HG03039 (cell line): ENCODE data around the gene AIP.
"Not testable (repeated sequence)": the region's sequence is repeated elsewhere in the genome, so short reads cannot be mapped to it uniquely, and the experiment has no call there.

ENCODE experiments used
- ATAC-seq: cut with Tn5 transposase; IDR thresholded peaks from one replicate; pipeline ENCODE4 v1.9.1; 2021; ENCODE audit warnings: mild to moderate bottlenecking, moderate library complexity; ENCODE audit not compliant: unreplicated experiment

The AIP gene

DNA sequence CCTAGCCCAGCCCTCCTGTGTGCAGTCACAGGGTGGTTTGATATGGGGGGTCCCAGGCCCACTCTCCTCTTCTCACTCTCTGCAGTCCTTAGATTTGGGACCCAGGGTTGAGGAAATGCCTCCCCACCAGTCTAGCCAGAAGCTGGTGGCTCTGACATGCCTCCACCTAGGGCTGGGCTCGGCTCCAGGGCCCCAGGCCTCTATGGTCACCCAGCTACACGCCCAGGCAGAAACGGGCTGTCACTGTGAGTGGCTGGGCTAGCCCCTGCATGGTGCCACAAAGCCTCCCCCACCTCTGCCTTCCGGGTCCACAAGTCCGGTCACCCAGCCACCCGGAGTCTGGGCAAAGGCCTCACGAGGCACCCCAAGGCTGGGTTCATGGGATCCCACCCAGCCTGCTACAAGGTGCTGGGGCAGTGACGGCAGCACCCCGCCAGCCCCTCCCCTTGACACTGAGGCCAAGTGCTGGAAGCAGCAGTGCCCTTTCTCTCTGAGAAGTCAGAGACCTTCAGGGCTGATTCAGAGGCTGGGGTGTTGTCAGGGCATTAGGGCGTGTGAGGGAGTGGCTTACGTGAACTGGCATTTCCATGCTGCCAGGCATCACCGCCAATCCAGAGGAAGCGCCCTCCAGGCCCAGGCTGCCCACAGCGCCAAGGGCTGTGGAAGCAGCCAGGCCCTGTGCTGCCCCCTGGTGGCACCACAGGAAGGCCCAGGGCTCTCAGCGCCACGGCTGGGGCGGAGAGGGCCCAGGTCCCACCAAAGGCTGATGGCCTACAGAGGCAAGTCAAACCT is 23.0 kb downstream of the AIP start:
- ATAC-seq: no peak

DNA sequence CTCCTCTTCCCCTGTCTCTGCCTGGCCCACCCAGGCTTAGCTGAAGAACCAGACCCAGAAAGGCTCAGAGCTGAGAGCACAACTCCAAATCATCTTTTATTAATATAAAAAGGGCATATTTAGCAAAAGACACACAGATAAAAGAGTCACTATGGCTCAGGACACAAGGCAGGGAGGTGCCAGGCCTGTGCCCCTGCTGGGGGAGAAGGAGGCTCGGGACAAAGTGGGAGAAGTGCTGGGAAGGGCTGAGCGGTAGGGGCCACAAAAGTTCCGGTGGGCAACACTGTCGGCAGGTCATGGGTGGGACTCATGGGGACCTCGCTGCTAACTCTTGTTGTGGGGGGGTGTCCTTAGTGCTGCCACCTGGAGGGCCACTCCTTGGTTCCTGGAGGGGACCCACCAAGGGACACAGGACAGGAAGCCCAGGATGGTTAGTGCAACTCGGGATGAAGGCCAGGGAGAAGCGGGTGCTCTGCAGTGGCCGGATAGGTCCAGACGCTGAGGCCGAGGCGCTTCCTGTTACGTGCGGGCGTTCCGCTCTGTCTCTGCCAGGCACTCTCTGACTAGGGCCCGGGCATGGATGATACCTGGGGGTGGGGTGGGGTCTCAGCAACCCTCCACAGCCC is 23.7 kb downstream of the AIP start:
- ATAC-seq: no peak

DNA sequence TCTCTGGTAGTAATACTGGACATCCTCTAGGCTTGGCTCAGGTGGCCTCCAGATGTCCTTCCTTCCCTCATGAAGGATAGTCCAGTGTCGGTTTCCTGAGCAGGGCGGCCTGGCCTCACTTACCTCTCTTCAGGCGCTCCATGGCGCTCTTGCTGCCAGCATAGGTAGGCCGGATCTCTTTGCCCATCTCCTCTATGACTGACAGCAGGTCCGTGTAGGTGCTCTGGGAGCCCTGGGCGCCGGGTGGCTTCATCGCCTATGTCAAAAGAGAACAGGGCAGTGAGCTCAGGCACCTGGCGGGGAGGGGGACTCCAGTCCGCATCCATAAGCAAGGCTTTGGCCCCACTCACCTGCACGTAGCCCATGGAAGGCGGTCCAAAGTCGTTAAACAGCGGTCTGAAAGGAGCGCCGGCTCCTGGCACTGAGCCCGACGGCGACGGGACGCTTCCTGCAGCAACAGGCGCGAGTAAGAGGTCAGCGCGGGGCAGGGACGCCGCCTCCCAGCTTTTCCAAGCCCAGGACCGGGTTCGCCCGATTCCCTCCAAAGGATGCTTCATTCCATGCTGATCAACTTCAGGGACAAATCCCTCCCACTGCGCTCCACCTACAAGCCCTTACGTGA is 24.5 kb downstream of the AIP start:
- no peak for ATAC-seq

DNA sequence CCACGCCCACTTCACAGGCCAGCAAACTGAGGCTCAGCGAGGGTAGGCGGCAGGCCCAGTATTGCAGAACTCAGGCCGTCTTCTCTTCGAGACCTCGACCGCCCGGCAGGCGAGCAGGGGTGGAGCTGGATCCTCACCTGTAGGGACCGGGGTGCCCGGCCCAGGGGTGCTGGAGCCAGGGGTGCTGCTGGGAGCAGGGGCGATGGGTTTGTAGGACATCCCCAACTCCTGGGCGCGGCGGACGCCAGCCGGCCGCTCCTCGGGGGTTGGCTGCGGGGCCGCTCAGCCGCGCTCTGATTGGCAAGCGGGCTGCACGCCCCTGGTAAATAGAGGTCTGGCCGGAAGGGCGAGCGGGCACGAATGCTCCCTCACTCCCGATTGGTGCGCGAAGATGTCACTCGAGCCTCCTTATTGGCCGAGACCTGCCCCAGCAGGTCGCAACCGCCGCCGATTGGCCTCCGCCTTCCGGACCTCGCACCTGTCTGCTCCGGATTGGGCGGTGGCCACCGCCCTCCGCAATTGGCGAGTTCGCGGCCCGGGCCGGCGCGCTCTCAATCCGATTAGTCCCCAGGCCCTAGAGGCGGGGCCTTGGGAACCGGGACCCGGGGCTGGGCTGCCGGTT is 25.1 kb downstream of the AIP start, which contains the start of gene CDK2AP2:
Gene CDK2AP2, minus strand, starts transcription at position 299 of the 622 bp plus-strand sequence. Its CDS starts 80 bp downstream, at position 219.
- peak; percentile 69 for ATAC-seq

DNA sequence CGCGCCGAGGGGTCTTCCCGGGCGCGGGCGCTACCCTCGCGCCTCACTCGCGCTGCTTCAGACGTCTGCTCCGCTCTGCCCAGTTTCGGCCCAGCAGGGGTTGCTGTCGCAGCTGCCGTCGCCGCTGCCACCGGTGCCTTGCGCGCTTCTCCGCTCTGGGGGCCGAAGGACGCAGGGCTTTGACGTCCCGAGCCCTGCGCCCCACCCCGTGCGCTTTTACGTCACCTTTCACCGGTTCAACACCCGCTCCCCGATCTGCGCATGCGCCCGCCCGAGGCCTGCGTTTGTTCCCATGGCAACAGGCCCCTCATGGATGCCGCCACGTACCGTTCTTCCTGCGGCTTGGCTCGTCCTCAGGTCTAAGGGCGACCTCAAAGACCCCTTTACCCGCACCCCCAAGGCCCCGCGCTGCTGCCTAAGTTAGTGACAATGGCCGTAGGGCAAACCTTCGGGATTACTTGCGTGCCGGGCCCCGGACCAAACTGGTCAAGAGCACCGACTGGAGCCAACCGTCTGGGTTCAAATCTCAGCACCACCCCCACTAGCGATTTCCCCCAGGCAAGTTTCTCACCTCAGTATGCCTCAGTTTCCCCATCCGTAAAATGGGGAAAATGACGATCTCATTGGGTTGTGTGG is 25.8 kb downstream of the AIP start:
- peak; percentile 35 for ATAC-seq

GRCh38 chr11:67510023-67510345 is 27.2 kb downstream of the AIP start:
- no peak for ATAC-seq

DNA sequence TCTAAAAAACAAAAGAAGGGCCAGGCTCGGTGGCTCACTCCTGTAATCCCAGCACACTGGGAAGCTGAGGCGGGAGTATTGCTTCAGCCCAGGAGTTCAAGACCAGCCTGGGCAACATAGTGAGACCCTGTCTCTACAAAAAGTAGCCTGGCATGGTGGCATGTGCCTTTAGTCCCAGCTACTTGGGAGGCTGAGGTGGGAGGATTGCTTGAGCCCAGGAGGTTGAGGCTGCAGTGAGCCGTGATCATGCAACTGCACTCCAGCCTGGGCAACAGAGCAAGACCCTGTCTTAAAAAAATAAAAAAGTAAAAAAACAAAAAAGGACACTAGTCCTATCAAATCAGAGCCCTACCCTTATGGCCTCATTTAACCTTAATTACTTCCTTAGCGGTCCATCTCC is 28.7 kb downstream of the AIP start:
- ATAC-seq: not testable (repeated sequence)

DNA sequence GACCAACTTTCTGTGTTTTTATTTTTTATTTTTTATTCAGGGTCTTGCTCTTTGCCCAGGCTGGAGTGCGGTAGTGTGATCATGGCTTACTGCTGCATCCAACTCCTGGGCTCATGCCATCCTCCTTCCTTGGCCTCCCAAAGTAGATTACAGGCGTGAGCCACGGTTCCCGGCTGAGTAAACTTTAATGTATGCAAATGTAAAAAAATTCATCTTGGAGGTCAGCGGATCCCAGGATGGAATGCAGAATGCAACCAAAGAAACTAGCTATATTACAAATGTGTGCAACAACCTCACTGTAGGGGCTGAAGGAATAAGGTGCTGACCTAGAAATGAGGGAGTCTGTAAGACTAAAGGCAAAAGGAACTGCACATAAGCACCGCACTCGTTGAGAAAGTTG is 31.3 kb downstream of the AIP start:
- no peak for ATAC-seq

- no peak for ATAC-seq
Measured at GRCh38 chr11:67516806-67517205, 34.0 kb downstream of the AIP start.

DNA sequence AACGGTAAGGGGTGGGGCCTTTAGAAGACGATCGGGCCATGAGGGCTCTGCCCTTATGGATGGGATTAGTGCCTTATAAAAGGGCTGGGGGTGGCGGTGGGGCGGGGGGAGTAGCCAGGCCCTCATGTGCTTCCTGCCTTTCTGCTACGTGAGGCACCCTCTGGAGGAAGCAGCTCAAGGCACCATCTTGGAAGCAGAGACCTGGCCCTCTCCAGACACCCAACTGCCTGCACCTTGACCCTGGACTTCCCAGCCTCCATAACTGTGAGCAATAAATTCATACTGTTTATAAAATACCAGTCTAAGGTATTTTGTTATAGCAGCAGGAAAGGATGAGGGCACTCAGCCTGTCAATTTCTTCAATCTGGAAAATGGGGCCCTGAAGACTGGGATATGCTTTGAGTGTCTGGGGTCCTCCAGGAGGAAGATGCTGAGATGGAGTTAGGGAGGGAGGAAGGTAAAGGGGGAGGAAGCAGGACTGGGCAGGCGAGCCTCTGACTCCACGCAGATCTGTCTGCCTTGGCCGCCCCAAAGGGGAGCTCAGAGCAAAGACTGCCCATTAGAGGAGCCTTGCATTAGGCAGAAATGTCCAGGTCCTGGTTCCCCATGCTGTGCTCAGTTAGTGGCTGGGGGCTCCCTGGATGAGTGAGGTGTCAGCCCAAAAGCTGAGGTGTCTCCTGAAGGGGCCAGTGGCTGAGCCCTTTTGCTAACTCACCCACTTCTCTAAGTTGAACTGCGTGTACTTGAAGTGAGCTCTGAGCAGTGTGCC is 35.1 kb downstream of the AIP start:
- ATAC-seq: no peak

DNA sequence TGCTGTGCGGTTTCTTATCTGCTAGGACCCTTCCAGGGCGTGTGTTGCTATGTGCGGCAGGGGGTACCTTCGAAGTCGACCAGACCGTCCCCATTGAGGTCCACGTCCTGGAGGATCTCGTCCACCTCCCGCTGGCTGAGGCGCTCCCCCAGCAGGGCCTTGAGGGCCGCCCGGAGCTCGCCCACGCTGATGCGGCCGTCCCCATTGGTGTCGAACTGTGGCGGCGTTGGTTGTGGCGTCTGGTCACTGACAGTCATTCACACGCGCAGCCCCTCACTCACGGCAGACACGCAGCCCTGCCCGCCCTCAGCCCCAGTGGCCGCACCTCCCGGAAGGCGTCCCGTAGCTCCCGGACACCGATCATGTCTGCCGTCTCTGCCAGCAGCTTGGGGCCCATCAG is 36.9 kb downstream of the AIP start:
- ATAC-seq: no peak

DNA sequence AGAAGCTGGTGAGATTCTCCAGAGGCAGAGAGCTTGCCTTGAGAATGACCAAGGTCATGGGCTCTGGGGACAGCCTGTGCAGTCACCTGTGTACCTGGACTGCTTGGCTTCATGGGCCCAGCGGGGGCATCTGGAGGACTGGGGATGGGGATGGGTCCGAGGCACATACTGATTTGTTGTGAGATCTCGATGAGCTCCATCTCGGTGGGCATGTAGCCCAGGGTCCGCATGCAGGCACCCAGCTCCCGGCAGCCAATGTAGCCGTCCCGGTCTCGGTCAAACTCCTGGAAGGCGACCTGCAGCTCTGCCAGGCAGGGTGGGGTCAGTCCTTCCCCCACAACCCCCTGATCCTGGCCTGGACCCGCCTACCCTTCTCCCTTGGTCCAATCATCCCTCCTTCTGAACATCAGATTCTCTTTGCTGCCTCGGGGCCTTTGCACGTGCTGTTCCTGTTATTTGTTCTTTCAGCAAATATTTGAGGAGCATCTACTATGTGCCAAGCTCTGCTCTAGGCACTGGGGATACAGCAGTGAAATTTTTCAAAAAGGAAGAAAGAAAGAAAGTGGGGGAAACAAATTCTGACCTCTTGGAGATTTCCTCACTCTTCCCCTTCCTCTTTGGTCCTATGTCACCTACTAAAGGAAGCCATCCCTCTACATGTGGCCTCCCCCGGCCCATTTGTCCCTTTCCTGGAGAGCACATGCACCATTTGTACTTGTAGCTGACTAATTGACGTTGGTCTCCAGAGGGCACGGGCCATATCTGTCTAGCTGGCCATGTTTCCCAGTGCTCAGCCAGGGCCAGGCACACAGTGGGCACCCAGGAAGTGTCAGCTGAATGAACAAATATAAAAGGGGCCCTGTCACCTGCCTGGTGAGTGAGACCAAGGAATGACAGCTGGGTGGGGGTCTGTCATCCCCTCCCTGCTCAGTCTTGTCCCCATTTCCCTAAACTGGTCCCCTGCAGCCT is 38.3 kb downstream of the AIP start:
- ATAC-seq: no peak

- no peak for ATAC-seq
Measured at GRCh38 chr11:67521924-67522323, 39.1 kb downstream of the AIP start.

GRCh38 chr11:67522338-67522737 is 39.5 kb downstream of the AIP start:
- no peak for ATAC-seq

- no peak for ATAC-seq
Measured at GRCh38 chr11:67522844-67523555, 40.2 kb downstream of the AIP start, which contains the start of gene CABP2. CABP2 (minus strand) TSS chr11:67523446; CDS start chr11:67523326, 120 bp downstream.

- no peak for ATAC-seq
Measured at GRCh38 chr11:67523556-67524479, 41.0 kb downstream of the AIP start.

DNA sequence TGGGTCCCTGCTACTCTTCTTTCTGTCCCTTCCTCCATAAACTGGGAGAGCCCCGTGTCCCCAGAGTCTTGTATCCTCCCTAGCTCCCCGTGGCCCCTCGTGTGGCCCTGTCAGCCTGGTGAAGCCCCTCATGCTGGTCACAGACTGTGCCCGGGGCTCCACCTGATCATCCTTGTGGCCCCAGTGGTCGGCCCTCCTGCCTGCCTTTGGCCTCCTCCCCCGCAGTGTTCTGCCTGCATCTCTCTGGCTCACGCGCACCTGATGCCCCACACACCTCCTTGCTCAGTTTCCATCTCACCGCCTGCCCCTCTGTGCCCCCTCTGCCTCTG is 41.6 kb downstream of the AIP start:
- no peak for ATAC-seq
